NB4 (cell line): ENCODE data around the gene S100A6.

Source experiments
- POLR2A ChIP-seq: IDR thresholded peaks from 2 replicates; pipeline ENCODE4 v1.6.1; 2011; ENCODE audit warnings: mild to moderate bottlenecking; ENCODE audit not compliant: insufficient read length; ENCODE audit errors: extremely low read depth
- TF ChIP-seq, protein P1 (sequence below): IDR thresholded peaks from one replicate; pipeline ENCODE4 v1.5.1; 2012; ENCODE audit warnings: low read depth, low read length
- TF ChIP-seq, protein P2 (sequence below): IDR thresholded peaks from 2 replicates; pipeline ENCODE4 v1.6.1; 2011; ENCODE audit warnings: low read depth, low read length

DNA sequence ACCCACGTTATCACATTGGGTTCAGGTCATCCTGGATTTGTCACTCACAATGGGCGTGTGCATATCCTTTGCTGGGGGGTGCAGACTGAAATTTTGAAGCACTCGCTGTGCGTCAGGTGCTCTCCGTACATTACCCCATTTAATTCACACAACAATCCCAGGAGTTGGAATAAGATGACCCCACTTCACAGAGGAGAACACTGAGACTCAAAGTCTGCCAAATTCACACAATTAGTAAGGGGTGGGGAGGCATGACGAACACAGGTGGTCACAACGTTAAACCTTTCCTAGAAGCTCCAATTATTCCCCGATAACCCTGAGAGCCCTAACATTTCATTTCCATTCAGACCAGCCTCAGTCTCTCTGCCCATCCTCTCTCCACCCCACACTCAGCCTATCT lies 33.7 kb upstream of the S100A6 start:
- TF ChIP-seq, protein P1, sequence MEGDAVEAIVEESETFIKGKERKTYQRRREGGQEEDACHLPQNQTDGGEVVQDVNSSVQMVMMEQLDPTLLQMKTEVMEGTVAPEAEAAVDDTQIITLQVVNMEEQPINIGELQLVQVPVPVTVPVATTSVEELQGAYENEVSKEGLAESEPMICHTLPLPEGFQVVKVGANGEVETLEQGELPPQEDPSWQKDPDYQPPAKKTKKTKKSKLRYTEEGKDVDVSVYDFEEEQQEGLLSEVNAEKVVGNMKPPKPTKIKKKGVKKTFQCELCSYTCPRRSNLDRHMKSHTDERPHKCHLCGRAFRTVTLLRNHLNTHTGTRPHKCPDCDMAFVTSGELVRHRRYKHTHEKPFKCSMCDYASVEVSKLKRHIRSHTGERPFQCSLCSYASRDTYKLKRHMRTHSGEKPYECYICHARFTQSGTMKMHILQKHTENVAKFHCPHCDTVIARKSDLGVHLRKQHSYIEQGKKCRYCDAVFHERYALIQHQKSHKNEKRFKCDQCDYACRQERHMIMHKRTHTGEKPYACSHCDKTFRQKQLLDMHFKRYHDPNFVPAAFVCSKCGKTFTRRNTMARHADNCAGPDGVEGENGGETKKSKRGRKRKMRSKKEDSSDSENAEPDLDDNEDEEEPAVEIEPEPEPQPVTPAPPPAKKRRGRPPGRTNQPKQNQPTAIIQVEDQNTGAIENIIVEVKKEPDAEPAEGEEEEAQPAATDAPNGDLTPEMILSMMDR, result no peak
- TF ChIP-seq, protein P2, sequence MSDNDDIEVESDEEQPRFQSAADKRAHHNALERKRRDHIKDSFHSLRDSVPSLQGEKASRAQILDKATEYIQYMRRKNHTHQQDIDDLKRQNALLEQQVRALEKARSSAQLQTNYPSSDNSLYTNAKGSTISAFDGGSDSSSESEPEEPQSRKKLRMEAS, result no peak
- no peak for TF ChIP-seq POLR2A
